HuH-7.5 (cell line): ENCODE measurements around the gene RBM8A.
"Not testable (repeated sequence)": the region's sequence is repeated elsewhere in the genome, so short reads cannot be mapped to it uniquely, and the experiment has no call there.

Experiments used
- DNase-seq: peaks from one replicate; pipeline ENCODE4 v3.0.0; 2011; ENCODE audit warnings: low spot score

Gene RBM8A

GRCh38 chr1:145956781-145957442 is 29.6 kb upstream of the RBM8A start:
- no peak for DNase-seq

- no peak for DNase-seq
Measured at GRCh38 chr1:145956361-145956760, 29.1 kb upstream of the RBM8A start.

GRCh38 chr1:145955436-145955835 is 28.2 kb upstream of the RBM8A start:
- no peak for DNase-seq

- no peak for DNase-seq
Measured at GRCh38 chr1:145953861-145954260, 26.6 kb upstream of the RBM8A start.

GRCh38 chr1:145952903-145953302 is 25.6 kb upstream of the RBM8A start:
- DNase-seq = no peak

GRCh38 chr1:145951526-145951925 is 24.2 kb upstream of the RBM8A start:
- no peak for DNase-seq

GRCh38 chr1:145949219-145949618 is 21.9 kb upstream of the RBM8A start:
- no peak for DNase-seq

- DNase-seq = no peak
Measured at GRCh38 chr1:145947551-145947950, 20.3 kb upstream of the RBM8A start.

- DNase-seq = no peak
Measured at GRCh38 chr1:145946477-145946986, 19.2 kb upstream of the RBM8A start.

GRCh38 chr1:145944532-145944931 is 17.2 kb upstream of the RBM8A start:
- DNase-seq = no peak

- DNase-seq = no peak
Measured at GRCh38 chr1:145942871-145943270, 15.6 kb upstream of the RBM8A start.

- DNase-seq = no peak
Measured at GRCh38 chr1:145942405-145942804, 15.1 kb upstream of the RBM8A start.

GRCh38 chr1:145937436-145937835 is 10.2 kb upstream of the RBM8A start:
- no peak for DNase-seq

- no peak for DNase-seq
Measured at GRCh38 chr1:145936247-145936646, 9.0 kb upstream of the RBM8A start.

- DNase-seq = no peak
Measured at GRCh38 chr1:145935708-145936107, 8.4 kb upstream of the RBM8A start.

GRCh38 chr1:145932522-145933009 is 5.3 kb upstream of the RBM8A start:
- not testable (repeated sequence) for DNase-seq

- no peak for DNase-seq
Measured at GRCh38 chr1:145927916-145928643, 796 bp upstream of the RBM8A start.

GRCh38 chr1:145926686-145927062 is 610 bp downstream of the RBM8A start:
- no peak for DNase-seq

- DNase-seq = no peak
Measured at GRCh38 chr1:145922266-145922665, 5.0 kb downstream of the RBM8A start.

- not testable (repeated sequence) for DNase-seq
Measured at GRCh38 chr1:145920297-145920696, 7.0 kb downstream of the RBM8A start.

- DNase-seq = peak; percentile 46
Measured at GRCh38 chr1:145918992-145919939, 8.0 kb downstream of the RBM8A start.
